ENCODE data around the gene TNFSF12.
A peak's percentile ranks its signal among the peaks of the same experiment; 100 is the strongest.
"Not testable (repeated sequence)": the region's sequence is repeated elsewhere in the genome, so short reads cannot be mapped to it uniquely, and the experiment has no call there.

TNFSF12 gene

DNA sequence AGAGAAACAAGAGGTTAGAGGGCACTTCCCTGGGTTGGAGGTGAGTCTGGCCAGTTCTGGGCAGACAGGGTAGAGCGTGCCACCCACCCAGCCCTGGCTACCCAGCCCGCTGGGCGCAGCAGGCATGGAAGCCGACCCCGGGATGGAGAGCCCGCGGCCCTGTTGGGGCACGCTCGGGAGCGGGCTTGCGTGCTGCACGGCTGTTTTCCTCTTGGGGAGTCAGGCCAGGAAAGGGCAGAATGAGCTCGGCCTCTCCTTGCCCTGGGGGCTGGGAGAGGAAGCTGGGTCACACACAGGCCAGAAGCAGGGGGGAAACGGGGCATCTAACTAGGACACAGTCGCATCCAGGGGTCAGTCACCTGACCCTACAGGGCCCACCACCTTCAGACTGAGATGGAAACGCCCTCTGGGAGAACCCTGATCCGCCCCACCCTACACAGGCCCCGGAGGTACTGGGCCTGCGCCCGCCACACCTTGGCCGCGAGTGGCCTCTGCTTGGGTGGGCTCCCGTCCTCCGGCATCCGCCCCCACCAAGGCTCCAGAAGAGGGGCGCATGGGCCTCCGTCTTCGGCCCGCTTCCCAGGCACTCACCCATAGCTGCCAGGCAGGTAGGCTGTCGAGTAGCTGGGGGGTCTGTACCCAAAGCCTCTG is 39.8 kb downstream of the TNFSF12 start:
- no peak for DNase-seq

DNA sequence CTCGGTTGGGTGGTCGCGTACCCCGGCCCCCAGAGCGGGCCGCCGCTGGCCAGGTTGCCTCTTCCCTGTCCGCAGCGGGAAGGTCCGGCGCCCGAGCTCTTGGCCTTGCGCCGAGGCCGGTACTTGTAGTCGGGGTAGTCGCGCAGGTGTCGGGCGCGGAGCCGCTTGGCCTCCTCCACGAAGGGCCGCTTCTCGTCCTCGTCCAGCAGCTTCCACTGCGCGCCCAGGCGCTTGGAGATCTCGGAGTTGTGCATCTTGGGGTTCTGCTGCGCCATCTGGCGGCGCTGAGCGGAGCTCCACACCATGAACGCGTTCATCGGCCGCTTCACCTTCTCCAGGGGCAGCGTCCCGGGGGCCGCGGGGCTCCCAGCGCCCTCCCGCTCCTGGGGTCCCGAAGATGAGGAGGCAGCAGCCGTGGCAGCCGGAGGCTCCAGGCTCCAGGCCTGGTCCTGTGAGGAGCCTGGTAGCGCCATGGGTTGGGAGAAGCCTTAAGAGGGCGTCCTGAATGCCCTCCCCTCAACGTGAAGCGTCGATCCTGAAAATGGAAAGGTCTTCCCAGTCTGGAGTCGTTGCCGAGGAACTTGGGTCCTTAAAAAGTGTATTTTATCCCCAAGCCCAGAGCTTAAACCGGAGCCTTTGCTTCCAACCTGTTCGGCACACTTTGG is 40.5 kb downstream of the TNFSF12 start:
- peak; percentile 25 to 62 (median 44) for DNase-seq

DNA sequence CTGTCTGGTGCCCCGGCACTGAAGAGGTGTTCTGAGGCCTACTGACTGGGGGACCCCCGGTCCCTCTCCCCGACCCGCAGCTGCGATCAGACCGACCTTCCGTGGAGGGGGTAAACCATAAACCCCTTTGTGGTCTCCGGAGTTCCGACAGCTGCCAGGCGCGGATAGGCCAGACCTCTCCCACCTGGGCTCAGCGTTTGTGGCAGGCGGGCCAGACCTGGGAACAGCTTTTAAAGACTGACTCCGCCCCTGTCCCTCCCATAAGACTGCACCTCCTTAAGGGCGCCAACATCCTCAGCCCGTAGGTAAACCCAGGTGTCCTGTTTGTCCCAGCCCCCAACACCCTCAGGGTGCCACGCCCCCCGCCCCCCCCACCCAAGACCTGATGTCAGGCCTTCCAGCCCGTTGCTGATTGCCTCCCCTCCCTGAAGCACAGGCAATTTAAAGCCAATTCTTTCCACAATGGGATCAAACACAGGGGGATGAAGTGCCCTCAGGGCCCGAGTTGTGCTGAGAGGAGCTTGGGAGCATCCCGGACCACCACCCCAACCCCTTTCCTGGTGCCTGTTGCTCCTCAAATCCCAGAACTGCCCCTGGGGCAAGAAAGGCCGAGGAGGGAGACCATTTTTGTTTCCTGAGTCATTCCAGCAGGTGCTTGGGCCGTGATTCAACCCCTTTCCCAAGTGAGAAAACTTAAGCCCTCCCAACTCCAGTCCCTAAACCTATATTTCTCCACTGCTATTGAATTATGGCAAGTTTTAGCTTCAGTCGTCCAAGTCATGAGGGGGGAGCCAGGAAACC is 41.2 kb downstream of the TNFSF12 start, which contains the start of gene SOX15:
Gene SOX15, minus strand, starts transcription at position 204 of the 801 bp plus-strand sequence. CDS start 418 bp downstream, outside the sequence.
- DNase-seq: no peak

DNA sequence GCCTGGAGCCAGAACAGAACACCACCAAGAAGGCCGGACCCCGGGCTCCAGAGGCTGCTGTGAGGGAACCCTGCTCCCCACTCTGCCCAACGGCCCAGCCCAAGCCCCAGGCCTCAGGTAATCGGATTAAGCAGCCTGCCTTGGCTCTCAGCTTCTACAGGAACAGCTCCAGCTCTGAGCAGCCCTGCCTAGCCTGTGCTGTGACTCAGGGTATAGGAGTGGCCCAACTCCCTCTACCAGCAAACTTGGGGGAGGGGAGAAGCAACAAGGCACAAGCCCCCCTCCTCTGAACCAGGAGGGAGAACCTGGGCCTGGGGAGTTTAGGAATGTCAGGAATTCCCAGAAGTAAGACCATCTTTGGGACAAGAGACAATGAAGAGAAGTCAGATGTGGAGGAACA is 41.9 kb downstream of the TNFSF12 start:
- no peak for DNase-seq

DNA sequence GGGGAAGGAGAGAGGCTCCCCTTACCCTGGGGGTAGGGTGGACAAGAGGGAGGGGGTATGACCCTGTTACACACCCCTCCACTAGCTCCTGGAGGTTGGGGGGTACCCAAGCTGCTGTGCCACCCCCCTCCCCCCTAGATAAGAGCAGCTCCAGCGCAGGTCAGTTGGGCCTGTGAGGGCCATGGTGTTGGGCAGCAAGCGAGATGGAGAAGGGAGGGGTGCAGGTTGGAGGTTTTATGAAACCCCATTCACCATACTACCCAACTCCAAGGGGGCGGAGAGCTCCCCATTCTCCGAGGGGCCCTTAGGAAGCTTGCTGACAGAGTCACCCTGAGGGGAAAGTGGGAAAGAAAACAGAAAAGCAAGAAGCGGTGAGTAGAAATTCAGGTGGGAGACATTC is 42.7 kb downstream of the TNFSF12 start:
- no peak for DNase-seq

DNA sequence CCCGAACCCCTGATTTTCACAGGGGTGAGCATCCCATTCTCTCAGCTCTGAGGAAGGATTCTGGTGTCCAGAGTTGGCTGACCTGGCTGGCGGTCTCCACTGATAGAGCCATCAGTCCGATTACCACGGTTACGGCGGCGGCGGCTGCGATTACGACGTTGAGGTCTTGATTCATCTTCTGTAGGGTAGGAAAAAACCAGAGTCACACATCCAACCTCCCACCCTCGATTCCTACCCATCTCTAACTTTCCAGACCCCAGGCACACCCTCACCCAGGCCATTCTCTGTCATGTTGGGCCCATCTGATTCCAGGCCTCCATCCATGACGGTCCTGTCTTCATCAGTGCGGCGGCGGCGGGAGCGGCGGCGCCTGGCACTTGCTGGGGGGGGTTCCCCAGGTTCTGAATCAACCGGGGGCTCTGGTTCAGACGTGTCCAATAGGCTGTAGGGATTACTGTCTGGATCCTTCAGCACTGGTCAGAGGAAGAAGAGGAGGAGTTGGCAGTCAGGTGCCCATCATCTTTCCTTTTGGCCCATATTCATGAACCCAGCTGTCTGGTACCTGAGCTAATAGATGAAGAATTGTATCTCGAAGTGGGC is 43.7 kb downstream of the TNFSF12 start:
- DNase-seq: no peak

DNA sequence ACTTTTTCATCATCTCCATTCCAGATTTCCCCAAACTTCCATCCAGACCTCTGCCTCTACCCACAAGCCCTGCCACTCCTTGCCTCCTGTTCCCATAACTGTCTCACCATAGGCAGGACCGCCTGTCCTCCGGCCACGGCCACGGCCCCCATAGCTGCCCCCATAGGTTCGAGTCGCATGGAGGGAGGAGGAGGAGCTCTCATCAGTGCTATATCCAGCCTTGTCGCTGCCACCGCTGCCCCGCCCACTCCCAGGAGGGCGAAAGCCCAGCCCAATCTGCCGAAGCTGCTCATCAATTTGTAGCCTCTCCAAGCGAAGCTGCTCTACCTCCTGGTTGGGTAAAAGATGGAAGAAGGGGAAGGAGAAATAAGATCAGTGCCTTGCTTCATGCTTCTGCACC is 44.4 kb downstream of the TNFSF12 start:
- no peak for DNase-seq

DNA sequence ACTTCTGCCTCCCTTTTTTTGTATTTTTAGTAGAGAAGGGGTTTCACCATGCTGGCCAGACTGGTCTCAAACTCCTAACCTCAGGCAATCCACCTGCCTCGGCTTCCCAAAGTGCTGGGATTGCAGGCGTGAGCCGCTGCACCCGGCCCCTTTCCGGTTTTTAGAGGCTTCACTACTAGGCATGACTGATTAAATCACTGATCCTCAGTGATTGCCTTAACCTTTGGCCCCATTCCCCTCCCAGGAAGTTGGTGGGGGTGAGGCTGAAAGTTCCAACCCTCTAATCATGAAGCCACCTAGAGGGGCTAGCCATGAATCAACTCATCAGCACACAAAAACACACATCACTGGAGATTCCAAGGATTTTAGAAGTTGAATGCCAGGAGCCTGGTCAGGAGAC is 48.7 kb downstream of the TNFSF12 start:
- DNase-seq: not testable (repeated sequence)

DNA sequence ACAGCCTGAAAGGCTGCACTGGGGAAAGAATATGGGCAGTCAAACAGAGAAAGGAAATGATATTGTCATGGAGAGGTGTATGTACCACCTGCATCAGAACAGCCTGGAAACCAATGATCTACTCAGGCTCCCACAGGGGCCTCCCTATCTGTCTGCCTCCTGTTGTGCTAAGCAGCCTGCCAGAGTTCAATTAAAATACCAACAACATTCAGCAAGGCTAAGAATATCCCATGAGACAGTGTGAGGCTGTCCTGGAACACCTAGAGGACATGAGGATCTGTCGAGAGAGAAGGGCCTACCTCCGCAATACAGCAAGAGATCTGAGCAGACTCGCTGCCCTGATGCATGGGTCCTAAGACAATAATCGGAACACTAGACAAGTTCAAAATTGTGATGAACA is 57.4 kb downstream of the TNFSF12 start:
- no peak for DNase-seq

Data from activated naive CD4-positive, alpha-beta T cell (primary cell).